RPMI7951 (cell line): ENCODE results near the gene TIMM29. TPM values are rescaled to one million over a fixed set of nuclear protein-coding genes. Genes with fewer than 3 reads are reported as not detected.
A peak's percentile ranks its signal among the peaks of the same experiment; 100 is the strongest.
"Not testable (repeated sequence)": the region's sequence is repeated elsewhere in the genome, so short reads cannot be mapped to it uniquely, and the experiment has no call there.

Experiments
- DNase-seq: peaks from one replicate; pipeline ENCODE4 v3.0.0-alpha.2; 2012; ENCODE audit warnings: low read depth
- total RNA-seq: library from RNA; depleted of rRNA; stranded (reverse); fragments of >200 nt; shearing (Covaris generic); gene quantifications from 2 replicates; pipeline ENCODE4 v1.2.3, GENCODE V29; 2014

Gene TIMM29
- total RNA-seq, 1 experiment from 2014 or later, result 20.4 TPM

DNA sequence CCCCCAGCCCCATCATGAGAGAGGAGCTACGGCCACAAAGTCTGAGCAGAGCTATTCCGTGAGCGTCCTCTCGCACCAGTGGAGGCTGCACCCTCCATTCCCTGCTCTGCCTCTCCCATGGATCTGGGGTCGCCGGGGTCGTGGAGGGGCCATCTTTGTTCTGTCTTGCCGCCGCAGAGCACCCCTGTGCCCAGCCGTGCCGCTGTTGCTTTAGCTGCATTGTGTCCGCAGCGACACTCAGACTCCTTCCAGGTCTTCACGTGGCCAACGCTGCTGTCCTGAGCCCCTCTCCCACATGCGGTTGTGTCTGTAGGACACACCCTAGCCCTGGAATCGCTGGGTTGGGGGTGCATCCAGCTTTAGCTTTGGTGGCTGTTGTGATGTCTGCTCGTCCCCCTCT is 16.0 kb upstream of the TIMM29 start:
- no peak for DNase-seq

- DNase-seq, result no peak
Observed at GRCh38 chr19:10913716-10914340, 14.8 kb upstream of the TIMM29 start.

DNA sequence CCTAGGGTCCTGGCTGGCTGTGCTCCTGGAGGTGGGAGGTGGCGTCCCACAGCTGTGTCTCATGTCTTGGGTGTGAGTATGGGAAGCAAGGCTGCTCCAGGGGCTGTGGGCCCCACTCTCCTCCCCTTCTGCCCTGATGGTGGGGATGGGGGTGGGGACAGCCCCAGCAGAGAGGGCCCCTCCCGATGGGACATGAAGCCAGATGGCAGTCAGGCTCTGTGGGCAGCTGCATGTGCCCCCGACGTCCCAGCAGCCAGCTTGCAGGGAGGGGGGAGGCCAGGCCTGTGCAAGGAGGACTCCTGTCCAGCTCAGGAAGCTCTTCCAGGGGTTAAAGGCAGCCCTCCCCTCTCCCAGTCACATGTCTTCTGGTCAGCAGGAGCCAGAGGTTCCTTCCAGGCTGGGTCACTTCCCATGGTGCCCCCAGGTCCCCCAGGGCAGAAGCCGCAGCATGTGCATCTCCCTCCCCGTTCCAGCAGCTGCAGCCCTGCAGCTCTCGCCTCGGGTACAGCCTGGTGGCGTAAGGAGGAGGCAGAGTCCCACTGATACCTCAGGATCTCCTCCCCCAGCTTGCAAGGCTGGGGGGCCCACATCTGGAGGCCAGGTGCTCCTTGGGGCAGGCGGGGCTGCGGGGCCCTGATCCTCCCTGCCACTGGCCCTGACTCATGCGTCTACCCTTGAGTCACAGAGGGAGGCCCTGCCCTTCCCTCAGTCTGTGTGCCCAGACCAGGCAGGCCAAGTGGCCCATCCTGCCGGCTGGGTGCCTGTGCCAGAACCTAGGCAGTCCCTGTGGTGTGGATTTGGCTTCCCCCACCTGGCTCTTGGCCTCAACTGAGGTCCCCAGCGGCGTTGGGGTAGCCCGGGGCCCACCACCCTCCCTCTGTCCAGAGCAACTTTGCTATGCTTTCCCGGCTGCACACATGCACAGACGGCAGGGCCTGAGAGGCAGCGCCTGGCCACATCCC is 13.2 kb upstream of the TIMM29 start:
- DNase-seq, result peak; percentile 100

DNA sequence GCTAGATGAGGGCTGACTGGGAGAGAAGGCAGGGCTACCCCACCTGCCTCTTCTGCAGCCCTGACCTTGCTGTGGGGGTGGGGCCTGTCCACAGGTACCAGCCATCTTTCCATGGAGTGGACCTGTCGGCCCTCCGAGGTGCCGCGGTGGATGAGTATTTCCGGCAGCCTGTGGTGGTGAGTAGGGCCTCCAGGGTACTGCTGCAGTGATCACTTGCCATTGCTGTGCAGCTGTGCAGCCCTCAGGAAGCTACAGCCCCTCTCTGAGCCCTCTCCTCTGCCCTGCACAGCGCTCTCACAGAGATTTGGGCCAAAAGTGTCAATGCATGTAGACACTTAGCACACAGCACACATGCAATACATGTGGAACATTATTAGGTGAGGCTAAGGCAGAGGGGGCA is 12.0 kb upstream of the TIMM29 start:
- DNase-seq, result no peak

GRCh38 chr19:10918359-10918758 is 10.3 kb upstream of the TIMM29 start:
- DNase-seq, result no peak

DNA sequence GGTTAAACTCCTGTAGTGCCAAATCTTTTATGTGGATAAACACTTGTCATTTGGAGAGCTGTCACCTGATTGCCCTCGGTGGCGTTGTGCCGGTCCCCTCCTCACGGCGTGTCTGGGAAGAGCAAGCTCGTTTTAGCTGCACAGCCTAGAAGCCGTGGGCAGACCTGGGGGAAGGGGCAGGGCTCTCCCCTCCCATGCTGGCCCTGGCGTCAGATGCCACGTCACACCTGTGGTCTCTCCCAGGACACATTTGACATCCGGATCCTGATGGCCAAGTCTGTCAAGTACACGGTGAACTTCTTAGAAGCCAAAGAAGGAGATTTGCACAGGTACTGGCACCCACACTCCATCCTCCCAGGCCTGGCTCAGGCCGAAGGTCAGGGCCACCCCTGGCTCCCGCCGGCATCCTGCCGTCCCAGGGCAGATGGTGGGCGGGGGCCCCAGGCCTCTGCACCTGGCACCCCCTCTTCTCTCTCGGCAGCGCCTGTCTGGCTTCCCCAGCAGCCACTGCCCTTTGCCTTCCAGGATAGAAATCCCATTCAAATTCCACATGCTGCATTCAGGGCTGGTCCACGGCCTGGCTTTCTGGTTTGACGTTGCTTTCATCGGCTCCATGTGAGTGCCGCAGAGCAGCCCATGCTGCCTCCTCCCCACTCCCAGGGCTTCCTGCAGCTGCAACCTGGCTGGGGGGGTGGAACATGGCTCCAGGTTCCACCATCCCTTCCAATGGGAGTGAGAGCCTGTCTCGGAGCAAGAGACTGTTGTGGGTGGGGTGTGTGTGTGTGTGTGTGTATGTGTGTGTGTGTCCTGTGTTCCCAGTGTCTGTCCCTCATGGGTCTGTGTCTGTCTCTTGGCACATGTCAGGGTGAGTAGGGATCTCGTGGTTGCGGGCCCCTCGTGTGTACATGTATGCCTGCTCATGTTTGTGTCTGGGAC is 9.0 kb upstream of the TIMM29 start:
- DNase-seq, result no peak

GRCh38 chr19:10920288-10920655 is 8.3 kb upstream of the TIMM29 start:
- DNase-seq, result no peak

GRCh38 chr19:10920781-10921180 is 7.8 kb upstream of the TIMM29 start:
- DNase-seq, result no peak

DNA sequence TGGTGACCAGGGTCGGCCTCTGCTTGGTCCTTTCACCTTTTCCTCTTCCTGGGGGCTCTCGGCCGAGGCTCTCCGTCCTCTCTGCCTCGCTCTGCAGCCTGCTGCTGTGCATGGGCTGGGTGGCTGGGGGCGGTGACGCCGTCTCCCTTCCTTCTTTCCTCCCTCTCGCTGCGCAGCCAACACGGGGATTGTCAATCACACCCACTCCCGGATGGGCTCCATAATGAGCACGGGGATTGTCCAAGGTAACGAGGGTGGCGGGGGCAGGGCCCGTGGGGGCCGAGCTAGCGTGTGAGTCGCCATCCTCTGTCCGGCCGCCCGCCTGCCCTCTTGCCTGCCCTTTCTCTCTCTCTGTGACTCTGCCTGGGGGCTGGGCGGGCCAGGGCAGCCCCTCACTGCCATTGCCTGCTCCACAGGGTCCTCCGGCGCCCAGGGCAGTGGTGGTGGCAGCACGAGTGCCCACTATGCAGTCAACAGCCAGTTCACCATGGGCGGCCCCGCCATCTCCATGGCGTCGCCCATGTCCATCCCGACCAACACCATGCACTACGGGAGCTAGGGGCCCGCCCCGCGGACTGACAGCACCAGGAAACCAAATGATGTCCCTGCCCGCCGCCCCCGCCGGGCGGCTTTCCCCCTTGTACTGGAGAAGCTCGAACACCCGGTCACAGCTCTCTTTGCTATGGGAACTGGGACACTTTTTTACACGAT is 7.3 kb upstream of the TIMM29 start:
- no peak for DNase-seq

DNA sequence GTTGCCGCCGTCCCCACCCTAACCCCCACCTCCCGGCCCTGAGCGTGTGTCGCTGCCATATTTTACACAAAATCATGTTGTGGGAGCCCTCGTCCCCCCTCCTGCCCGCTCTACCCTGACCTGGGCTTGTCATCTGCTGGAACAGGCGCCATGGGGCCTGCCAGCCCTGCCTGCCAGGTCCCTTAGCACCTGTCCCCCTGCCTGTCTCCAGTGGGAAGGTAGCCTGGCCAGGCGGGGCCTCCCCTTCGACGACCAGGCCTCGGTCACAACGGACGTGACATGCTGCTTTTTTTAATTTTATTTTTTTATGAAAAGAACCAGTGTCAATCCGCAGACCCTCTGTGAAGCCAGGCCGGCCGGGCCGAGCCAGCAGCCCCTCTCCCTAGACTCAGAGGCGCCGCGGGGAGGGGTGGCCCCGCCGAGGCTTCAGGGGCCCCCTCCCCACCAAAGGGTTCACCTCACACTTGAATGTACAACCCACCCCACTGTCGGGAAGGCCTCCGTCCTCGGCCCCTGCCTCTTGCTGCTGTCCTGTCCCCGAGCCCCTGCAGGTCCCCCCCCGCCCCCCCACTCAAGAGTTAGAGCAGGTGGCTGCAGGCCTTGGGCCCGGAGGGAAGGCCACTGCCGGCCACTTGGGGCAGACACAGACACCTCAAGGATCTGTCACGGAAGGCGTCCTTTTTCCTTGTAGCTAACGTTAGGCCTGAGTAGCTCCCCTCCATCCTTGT is 6.5 kb upstream of the TIMM29 start:
- DNase-seq, result no peak

DNA sequence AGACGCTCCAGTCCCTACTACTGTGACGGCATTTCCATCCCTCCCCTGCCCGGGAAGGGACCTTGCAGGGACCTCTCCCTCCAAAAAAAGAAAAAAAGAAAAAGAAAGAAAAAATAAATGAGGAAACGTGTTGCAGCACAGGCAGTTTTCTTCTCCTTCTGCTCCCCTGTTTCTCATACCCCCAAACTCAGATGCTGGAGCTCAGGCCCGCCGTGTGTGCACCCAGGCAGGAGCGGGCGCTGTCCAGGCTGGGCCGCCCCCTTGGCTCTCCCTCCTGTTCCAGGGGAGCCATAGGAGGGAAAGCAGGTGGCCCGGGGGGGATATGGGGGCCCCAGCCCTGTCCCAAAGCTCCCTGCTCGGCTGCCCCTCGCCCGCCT is 6.0 kb upstream of the TIMM29 start:
- no peak for DNase-seq

GRCh38 chr19:10923260-10924112 is 5.1 kb upstream of the TIMM29 start:
- no peak for DNase-seq

- DNase-seq, result no peak
Observed at GRCh38 chr19:10924597-10924996, 4.0 kb upstream of the TIMM29 start.

DNA sequence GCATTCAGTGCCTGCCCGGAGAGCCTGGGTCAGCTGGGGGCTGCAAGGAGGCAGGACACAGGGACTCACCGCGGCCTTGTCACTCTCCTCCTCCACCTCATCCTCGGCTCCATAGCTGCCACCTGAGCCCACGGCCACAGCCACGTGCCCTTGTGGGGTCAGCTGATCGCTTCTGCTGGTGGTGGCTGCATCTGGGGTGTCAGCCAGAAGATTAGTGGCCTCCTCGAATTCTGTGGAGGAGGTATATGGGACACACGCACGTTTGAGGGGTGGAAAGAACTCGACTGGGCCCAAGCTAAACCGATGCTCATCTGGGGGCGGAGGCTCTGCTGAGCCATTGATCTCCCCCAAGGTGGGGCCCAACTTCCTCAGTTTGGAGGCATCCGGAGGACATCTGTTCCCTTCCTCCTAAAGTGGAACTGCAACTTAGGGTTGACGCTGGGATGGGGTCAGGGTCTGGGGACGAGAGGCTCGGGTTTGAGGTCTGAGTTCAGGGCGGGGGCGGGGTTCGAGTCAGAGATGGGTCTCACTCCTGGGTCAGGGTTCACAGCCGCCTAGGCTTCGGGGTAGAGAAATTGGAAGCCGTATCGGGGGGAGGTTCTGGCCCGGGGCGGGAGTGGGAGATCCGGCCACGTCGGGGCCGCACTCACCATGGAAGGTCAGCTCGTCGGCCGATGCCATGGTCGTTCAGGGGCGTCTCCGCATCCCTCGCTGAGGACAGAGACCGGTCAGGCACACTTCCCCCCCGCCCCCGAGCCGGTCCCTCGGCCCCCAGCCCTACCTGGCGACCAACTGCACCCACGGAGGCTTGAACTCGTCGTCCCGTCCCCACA is 665 bp upstream of the TIMM29 start:
- DNase-seq, result no peak

- no peak for DNase-seq
Observed at GRCh38 chr19:10929402-10929794, 787 bp downstream of the TIMM29 start.

- no peak for DNase-seq
Observed at GRCh38 chr19:10935371-10936059, 6.9 kb downstream of the TIMM29 start.

- DNase-seq, result peak; percentile 78
Observed at GRCh38 chr19:10936661-10937084, 8.1 kb downstream of the TIMM29 start.

DNA sequence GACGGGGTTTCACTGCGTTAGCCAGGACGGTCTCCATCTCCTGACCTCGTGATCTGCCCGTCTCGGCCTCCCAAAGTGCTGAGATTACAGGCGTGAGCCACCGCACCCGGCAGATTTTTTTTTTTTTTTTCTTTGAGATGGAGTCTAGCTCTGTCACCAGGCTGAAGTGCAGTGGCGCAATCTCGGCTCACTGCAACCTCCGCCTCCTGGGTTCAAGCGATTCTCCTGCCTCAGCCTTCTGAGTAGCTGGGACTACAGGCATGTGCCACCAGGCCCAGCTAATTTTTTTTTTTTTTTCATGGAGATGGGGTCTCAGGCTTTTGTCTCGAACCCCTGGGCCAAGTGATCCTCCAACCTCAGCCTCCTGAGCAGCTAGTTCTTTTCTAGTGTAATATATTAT is 13.0 kb downstream of the TIMM29 start:
- DNase-seq, result not testable (repeated sequence)
